Adipocyte (in vitro differentiated cells): ENCODE results near the gene BEND7.
"Not testable (repeated sequence)": the region's sequence is repeated elsewhere in the genome, so short reads cannot be mapped to it uniquely, and the experiment has no call there.

Experiments
- DNase-seq: peaks from one replicate; pipeline ENCODE4 v3.0.0-alpha.2; 2015; ENCODE audit warnings: low read depth
- H3K27me3 ChIP-seq: replicated peaks from 2 replicates; pipeline ENCODE4 v1.7.0; 2013; ENCODE audit warnings: mild to moderate bottlenecking, low read length, moderate library complexity; ENCODE audit not compliant: control insufficient read depth, insufficient read depth
- H3K36me3 ChIP-seq: 2 replicates; pipeline ENCODE4 v1.7.0; 2013; ENCODE audit warnings: low read length, mild to moderate bottlenecking, moderate library complexity; ENCODE audit not compliant: control insufficient read depth, insufficient read depth, severe bottlenecking
- H3K4me1 ChIP-seq: 2 replicates; pipeline ENCODE4 v1.7.0; 2013; ENCODE audit warnings: mild to moderate bottlenecking, low read length, moderate library complexity; ENCODE audit not compliant: control insufficient read depth, insufficient read depth
- H3K4me3 ChIP-seq: 2 replicates; pipeline ENCODE4 v1.7.0; 2013; ENCODE audit warnings: mild to moderate bottlenecking, low read length, moderate library complexity
- H3K9ac ChIP-seq: 2 replicates; pipeline ENCODE4 v1.7.0; 2013; ENCODE audit warnings: mild to moderate bottlenecking, low read length, moderate library complexity
- H3K9me3 ChIP-seq: 2 replicates; pipeline ENCODE4 v1.7.0; 2013; ENCODE audit warnings: mild to moderate bottlenecking, low read length, moderate library complexity; ENCODE audit not compliant: control insufficient read depth

Gene BEND7

GRCh38 chr10:13445656-13446400 is 83.0 kb downstream of the BEND7 start:
- H3K9me3 ChIP-seq: no peaks in the 10 kb centered on the region
- H3K36me3 ChIP-seq: peaks cover 11% of the 10 kb centered on the region
- H3K9ac ChIP-seq: no peak overlapping the region
- DNase-seq: no peak
- H3K27me3 ChIP-seq: peaks cover 5% of the 10 kb centered on the region
- H3K4me3 ChIP-seq: no peak overlapping the region
- peaks cover 20% of the 10 kb centered on the region for H3K4me1 ChIP-seq

- peaks cover 7% of the 10 kb centered on the region for H3K4me1 ChIP-seq
- peaks cover 8% of the 10 kb centered on the region for H3K36me3 ChIP-seq
- H3K9ac ChIP-seq: no peak overlapping the region
- DNase-seq: no peak
- H3K4me3 ChIP-seq: no peak overlapping the region
- H3K27me3 ChIP-seq: peaks cover 41% of the 10 kb centered on the region
- no peaks in the 10 kb centered on the region for H3K9me3 ChIP-seq
Observed at GRCh38 chr10:13441476-13441875, 87.3 kb downstream of the BEND7 start.

GRCh38 chr10:13440185-13441061 is 88.4 kb downstream of the BEND7 start:
- DNase-seq: peak; percentile 73
- Histone ChIP-seq H3K9ac (no peak overlapping the region), H3K4me1 (peaks cover 7% of the 10 kb centered on the region), H3K4me3 (peak overlapping the region; percentile 62), H3K36me3 (no peaks in the 10 kb centered on the region), H3K27me3 (peaks cover 46% of the 10 kb centered on the region), H3K9me3 (no peaks in the 10 kb centered on the region)

GRCh38 chr10:13439313-13440184 is 89.3 kb downstream of the BEND7 start:
- peak; percentile 41 for DNase-seq
- Histone ChIP-seq H3K27me3 (peaks cover 46% of the 10 kb centered on the region), H3K36me3 (no peaks in the 10 kb centered on the region), H3K9me3 (no peaks in the 10 kb centered on the region), H3K9ac (no peak overlapping the region), H3K4me3 (peak overlapping the region; percentile 62), H3K4me1 (peaks cover 7% of the 10 kb centered on the region)

- Histone ChIP-seq H3K27me3 (peaks cover 46% of the 10 kb centered on the region), H3K4me3 (no peak overlapping the region), H3K9ac (no peak overlapping the region), H3K4me1 (peaks cover 7% of the 10 kb centered on the region), H3K9me3 (no peaks in the 10 kb centered on the region), H3K36me3 (no peaks in the 10 kb centered on the region)
- no peak for DNase-seq
Observed at GRCh38 chr10:13437026-13437555, 91.7 kb downstream of the BEND7 start.

- H3K27me3 ChIP-seq: peaks cover 20% of the 10 kb centered on the region
- H3K4me3 ChIP-seq, H3K4me1 ChIP-seq, DNase-seq, H3K9ac ChIP-seq, H3K9me3 ChIP-seq, H3K36me3 ChIP-seq: not testable (repeated sequence)
Observed at GRCh38 chr10:13427943-13428342, 100.9 kb downstream of the BEND7 start.

- Histone ChIP-seq H3K36me3 (no peaks in the 10 kb centered on the region), H3K9me3 (peaks cover 2% of the 10 kb centered on the region), H3K4me3 (no peak overlapping the region), H3K27me3 (peaks cover 22% of the 10 kb centered on the region), H3K4me1 (no peaks in the 10 kb centered on the region), H3K9ac (no peak overlapping the region)
- no peak for DNase-seq
Observed at GRCh38 chr10:13425397-13425796, 103.4 kb downstream of the BEND7 start.

GRCh38 chr10:13422800-13423199 is 106.0 kb downstream of the BEND7 start:
- Histone ChIP-seq H3K4me3 (no peak overlapping the region), H3K9ac (no peak overlapping the region), H3K36me3 (no peaks in the 10 kb centered on the region), H3K4me1 (no peaks in the 10 kb centered on the region), H3K9me3 (peaks cover 2% of the 10 kb centered on the region), H3K27me3 (peaks cover 24% of the 10 kb centered on the region)
- DNase-seq: no peak

GRCh38 chr10:13421382-13421917 is 107.4 kb downstream of the BEND7 start:
- Histone ChIP-seq H3K9me3 (peaks cover 2% of the 10 kb centered on the region), H3K4me1 (no peaks in the 10 kb centered on the region), H3K36me3 (no peaks in the 10 kb centered on the region), H3K4me3 (no peak overlapping the region), H3K27me3 (peaks cover 22% of the 10 kb centered on the region), H3K9ac (no peak overlapping the region)
- DNase-seq: no peak

GRCh38 chr10:13420532-13421307 is 108.1 kb downstream of the BEND7 start:
- peaks cover 2% of the 10 kb centered on the region for H3K9me3 ChIP-seq
- peaks cover 28% of the 10 kb centered on the region for H3K27me3 ChIP-seq
- no peak for DNase-seq
- H3K4me3 ChIP-seq: no peak overlapping the region
- H3K9ac ChIP-seq: no peak overlapping the region
- H3K4me1 ChIP-seq: no peaks in the 10 kb centered on the region
- H3K36me3 ChIP-seq: no peaks in the 10 kb centered on the region
